Stimulated activated naive B cell treated with anti-CD40 and anti-IgM and Interleukin-4, amounts not matched to agents 10 μg/mL and 1 μg/mL and 100 μg/mL, for 72 hours (primary cell): ENCODE measurements around the gene SLC7A8.
"Not testable (repeated sequence)": the region's sequence is repeated elsewhere in the genome, so short reads cannot be mapped to it uniquely, and the experiment has no call there.

ENCODE experiments used
- ATAC-seq, 2 donors: fragments of 150-1000 bp; cut with Tn5 transposase; replicated peaks; 2 replicates each; pipeline ENCODE4 v1.10.0; 2021; ENCODE audit warnings: moderate library complexity in 1 of 2
- DNase-seq: peaks from one replicate; pipeline ENCODE4 v3.0.0; 2021
- H3K27ac Mint-ChIP-seq: one replicate; pipeline ENCODE4 v1.8.0; 2022; ENCODE audit warnings: mild to moderate bottlenecking, mixed read lengths
- H3K27me3 Mint-ChIP-seq, 2 donors: one replicate each; pipeline ENCODE4 v1.8.0; 2022; ENCODE audit warnings: mixed read lengths in 2 of 2
- H3K36me3 Mint-ChIP-seq, 2 donors: one replicate each; pipeline ENCODE4 v1.8.0; 2022; ENCODE audit warnings: mixed read lengths in 2 of 2, mild to moderate bottlenecking in 1 of 2
- H3K4me1 Mint-ChIP-seq, 2 donors: one replicate each; pipeline ENCODE4 v1.8.0; 2022; ENCODE audit warnings: mixed read lengths in 2 of 2, mild to moderate bottlenecking in 1 of 2
- H3K4me3 Mint-ChIP-seq, 2 donors: one replicate each; pipeline ENCODE4 v1.8.0; 2022; ENCODE audit warnings: mild to moderate bottlenecking in 2 of 2, mixed read lengths in 2 of 2, moderate library complexity in 1 of 2
- H3K9me3 Mint-ChIP-seq, 2 donors: one replicate each; pipeline ENCODE4 v1.8.0; 2022; ENCODE audit warnings: mixed read lengths in 2 of 2, mild to moderate bottlenecking in 1 of 2

The SLC7A8 gene

DNA sequence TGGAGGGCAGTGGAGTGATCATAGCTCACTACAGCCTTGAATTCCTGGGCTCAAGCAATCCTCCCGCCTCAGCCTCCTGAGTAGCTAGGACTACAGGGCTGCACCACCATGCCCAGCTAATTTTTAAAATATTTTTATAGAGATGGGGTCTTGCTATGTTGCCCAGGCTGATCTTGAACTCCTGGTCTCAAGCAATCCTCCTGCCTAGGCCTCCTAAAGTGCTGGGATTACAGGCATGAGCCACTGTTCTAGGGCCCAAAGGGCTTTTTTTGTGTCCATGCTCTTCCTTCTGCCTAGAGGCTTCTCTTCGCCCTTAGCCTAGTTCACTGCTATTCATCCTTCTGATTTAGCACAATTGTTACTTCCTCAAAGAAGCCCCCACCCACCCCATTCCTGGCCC lies 13.0 kb upstream of the SLC7A8 start:
- not testable (repeated sequence) for ATAC-seq, DNase-seq, H3K9me3 Mint-ChIP-seq, H3K4me1 Mint-ChIP-seq, H3K36me3 Mint-ChIP-seq, H3K4me3 Mint-ChIP-seq
- peak overlapping the region; percentile 5 for H3K27ac Mint-ChIP-seq
- H3K27me3 Mint-ChIP-seq = peaks cover 3 to 11% of the 10 kb centered on the region in 2 donors

DNA sequence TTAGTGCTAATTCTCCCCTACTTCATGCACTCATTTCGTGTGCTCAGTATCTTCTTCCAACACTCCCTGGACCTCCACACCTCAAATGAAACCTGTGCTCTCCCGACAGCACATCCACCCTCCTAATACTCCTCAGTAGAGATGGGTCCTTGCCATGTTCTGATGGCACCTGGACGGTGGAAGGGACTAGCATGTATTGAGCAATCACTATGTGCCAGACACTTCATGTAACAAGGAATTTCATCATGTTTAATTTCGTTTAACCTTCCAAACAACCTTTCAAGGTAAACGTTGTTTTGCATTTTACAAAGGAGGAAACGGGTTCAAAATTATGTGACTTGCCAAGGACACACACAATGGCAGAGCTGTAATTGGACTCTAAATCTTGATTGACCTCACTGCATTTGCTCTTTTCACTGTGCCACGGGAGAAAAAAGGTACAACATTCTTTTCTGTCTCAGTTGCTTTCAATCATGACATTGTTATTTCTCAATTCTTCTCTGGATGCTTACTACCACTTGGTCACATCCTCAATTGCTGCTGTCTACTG lies 12.2 kb upstream of the SLC7A8 start:
- Mint-ChIP-seq H3K27me3 (peaks cover 5 to 13% of the 10 kb centered on the region in 2 donors), H3K4me3 (no peak overlapping the region), H3K27ac (no peak overlapping the region), H3K9me3 (no peaks in the 10 kb centered on the region), H3K36me3 (no peaks in the 10 kb centered on the region), H3K4me1 (no peaks in the 10 kb centered on the region)
- DNase-seq (no peak), ATAC-seq (no peak)

DNA sequence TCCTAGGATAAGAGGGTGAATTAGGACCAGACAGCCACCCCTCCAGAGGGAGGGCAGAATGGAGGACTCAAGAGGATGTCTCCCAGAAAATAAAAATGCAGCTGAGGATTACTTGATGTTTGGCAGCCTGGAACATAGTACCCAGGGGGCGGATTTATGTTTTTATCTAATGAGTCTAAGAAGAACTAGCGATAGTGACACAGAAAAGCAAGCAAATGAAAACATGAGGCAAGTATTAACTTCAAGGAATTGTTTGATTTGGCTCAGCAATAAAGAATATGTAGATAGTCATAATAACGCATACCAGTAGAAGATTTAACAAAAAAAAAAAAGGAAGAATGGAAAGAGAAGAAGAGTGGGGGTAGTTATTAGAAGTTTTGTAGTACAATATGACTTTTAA lies 10.0 kb upstream of the SLC7A8 start:
- Mint-ChIP-seq H3K36me3 (no peaks in the 10 kb centered on the region), H3K4me3 (no peak overlapping the region), H3K27me3 (peaks cover 7 to 23% of the 10 kb centered on the region in 2 donors), H3K27ac (no peak overlapping the region), H3K9me3 (no peaks in the 10 kb centered on the region), H3K4me1 (no peaks in the 10 kb centered on the region)
- ATAC-seq (no peak), DNase-seq (no peak)

DNA sequence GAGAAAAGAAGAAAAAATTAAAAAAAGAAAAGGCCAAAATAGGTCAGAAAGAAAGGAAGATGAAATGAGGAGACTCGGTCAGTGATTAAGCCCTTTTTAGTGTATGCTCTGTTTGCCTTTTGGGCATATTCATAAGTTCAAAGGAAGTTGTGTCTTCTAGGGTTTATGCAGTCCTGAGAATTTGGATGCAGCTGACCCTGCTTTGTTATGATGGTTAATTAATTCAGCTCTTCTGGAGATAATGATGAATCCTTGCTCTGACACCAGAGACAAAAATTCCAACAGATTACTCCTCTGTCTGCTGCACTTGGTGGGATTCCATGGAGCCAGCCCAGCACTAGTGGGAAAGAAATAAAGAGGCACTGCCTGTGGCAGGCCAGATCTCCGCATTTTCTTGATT lies 4.5 kb upstream of the SLC7A8 start:
- DNase-seq (no peak), ATAC-seq (no peak)
- Mint-ChIP-seq H3K4me1 (no peaks in the 10 kb centered on the region), H3K4me3 (no peak overlapping the region), H3K27me3 (peaks cover 4 to 12% of the 10 kb centered on the region in 2 donors), H3K9me3 (no peaks in the 10 kb centered on the region), H3K27ac (no peak overlapping the region), H3K36me3 (no peaks in the 10 kb centered on the region)

DNA sequence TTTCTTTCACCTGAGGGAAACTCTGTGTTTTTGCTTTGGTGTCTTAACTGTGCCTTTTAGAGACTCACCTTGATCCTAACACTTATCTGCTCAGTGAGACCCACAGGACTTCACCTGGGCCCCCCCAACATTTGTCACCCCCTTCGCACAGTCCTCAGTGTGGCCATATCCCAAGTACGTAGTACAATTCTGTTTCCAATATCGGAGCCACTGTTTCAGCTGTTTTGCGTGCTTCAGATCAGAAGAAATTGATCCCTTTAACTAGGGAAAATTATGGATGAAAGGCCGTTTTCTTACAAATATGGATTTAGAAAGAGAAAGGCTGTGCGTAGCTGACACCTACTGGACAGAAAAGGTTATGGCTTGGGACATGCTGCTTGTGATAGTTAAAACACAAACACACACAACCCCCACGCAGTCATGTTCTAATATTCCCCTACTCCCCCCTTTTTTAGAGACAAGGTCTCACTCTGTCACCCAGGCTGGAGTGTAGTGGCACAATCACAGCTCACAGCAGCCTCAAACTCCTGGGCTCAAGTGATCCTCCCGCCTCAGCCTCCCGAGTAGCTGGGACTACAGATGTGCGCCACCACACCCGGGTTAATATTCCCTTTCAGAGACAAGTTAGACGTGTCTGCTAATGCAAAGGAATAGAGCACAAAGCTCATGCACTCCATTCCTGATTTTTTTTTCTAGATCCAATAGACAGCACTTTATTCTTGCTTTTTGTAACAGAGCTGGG lies 3.6 kb upstream of the SLC7A8 start:
- peak; percentile 59 to 74 for ATAC-seq
- Mint-ChIP-seq H3K4me3 (no peak overlapping the region), H3K27ac (no peak overlapping the region), H3K36me3 (no peaks in the 10 kb centered on the region), H3K9me3 (no peaks in the 10 kb centered on the region), H3K27me3 (peaks cover 4 to 12% of the 10 kb centered on the region in 2 donors), H3K4me1 (no peaks in the 10 kb centered on the region)
- peak; percentile 4 for DNase-seq

DNA sequence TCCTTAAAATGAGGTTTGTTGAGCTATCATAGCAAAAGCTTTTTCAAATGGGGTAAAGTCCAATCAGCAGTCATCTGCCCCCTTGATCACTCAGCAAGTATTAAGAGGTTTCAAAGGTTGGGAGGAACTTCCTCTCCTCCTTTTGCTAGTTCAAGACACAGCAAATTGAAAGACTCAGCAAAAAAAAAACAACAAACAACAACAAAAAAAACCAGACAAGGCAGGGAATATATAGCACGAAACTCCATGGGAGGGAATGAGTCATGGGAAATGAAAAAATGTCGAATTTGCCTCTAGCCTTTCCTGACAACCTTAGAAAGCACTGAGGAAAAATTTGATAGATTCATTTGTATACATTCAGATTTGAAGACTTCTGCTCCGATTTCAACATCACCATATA lies 1.6 kb upstream of the SLC7A8 start:
- Mint-ChIP-seq H3K27me3 (peaks cover 6 to 23% of the 10 kb centered on the region in 2 donors), H3K9me3 (no peaks in the 10 kb centered on the region), H3K27ac (no peak overlapping the region), H3K4me1 (peaks cover 0 to 2% of the 10 kb centered on the region in 2 donors), H3K4me3 (no peak overlapping the region), H3K36me3 (no peaks in the 10 kb centered on the region)
- ATAC-seq (no peak), DNase-seq (no peak)

DNA sequence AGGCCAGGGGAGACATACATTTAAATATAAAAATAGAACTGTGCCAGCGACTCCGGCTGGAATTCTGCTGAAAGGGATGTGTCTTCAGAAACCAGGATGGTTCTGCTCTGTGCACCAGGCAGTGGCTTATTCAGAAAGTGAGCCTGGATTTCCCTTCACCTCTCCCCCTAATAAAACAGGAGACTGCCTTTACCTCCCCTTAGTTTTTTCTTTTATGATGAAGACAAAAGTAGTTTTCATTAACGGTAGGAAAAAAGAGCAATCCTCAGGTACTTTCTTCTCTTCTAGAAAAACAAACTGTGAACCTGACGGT lies 346 bp downstream of the SLC7A8 start:
- Mint-ChIP-seq H3K4me3 (no peak overlapping the region), H3K9me3 (no peaks in the 10 kb centered on the region), H3K27me3 (peaks cover 12 to 36% of the 10 kb centered on the region in 2 donors), H3K36me3 (no peaks in the 10 kb centered on the region), H3K27ac (no peak overlapping the region), H3K4me1 (peaks cover 0 to 2% of the 10 kb centered on the region in 2 donors)
- no peak for ATAC-seq
- no peak for DNase-seq

DNA sequence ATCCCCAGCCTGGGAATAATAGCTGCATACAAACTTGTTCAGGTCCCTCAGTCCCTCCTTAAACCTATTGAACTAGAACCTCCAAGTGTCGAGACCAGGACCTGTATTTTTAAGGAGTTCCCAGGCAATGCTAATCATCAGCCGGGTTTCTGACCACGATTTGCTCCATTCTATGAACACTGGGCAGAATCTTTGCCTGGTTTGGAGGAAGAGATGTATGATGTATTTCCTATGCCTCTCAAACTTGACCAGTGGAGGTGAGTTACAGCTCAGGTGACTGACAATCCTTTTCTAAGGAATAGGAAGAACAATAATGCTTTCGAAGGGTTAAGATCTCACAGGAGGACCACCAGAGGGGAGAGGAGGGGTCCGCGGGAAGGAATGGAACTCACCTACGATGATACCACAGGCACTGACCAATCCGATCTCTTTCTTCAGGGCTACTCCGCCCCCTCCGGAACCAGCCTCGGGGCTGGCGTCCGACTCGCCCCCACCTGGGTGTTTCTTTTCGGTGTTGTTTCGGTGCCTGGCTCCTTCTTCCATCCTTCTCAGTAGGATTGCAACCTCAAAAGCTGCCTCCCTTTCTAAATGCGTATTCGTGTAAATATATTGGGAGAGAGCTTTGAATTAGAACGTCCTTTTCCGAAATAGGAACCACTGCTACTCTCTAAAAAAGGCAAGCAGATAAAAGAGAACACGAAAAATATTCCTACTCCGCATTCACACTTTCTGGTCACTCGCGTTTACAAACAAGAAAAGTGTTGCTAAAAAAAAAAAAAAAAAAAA lies 895 bp downstream of the SLC7A8 start:
- no peak overlapping the region for H3K27ac Mint-ChIP-seq
- peak; percentile 77 to 78 for ATAC-seq

DNA sequence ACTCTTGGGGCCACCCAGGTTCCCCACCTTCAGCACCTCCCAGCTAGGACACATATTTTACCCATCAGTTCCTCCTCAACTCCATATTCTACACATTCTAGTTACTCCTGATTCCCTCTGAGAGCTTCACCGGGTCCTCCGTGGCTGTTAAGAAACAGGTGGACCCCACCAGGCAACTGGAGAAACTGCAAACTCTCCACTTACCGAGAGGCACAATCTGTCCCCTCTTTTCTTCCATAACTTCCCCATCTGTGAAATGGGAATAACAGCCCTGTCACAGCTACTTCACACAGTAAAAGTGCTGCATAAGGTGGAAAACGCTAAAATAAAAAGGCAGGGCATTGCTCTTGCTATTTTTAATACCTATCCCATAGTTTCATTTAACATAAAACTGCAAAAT lies 1.5 kb downstream of the SLC7A8 start:
- DNase-seq (no peak), ATAC-seq (no peak)
- Mint-ChIP-seq H3K4me3 (no peak overlapping the region), H3K4me1 (peaks cover 0 to 2% of the 10 kb centered on the region in 2 donors), H3K27me3 (peaks cover 12 to 39% of the 10 kb centered on the region in 2 donors), H3K27ac (no peak overlapping the region), H3K36me3 (no peaks in the 10 kb centered on the region), H3K9me3 (no peaks in the 10 kb centered on the region)

More for the DNA sequence above, 895 bp downstream of the SLC7A8 start:
- Mint-ChIP-seq H3K27me3 (peaks cover 12 to 39% of the 10 kb centered on the region in 2 donors), H3K36me3 (no peaks in the 10 kb centered on the region), H3K4me3 (no peak overlapping the region), H3K9me3 (no peaks in the 10 kb centered on the region), H3K4me1 (peaks cover 0 to 2% of the 10 kb centered on the region in 2 donors)
- peak; percentile 11 for DNase-seq

DNA sequence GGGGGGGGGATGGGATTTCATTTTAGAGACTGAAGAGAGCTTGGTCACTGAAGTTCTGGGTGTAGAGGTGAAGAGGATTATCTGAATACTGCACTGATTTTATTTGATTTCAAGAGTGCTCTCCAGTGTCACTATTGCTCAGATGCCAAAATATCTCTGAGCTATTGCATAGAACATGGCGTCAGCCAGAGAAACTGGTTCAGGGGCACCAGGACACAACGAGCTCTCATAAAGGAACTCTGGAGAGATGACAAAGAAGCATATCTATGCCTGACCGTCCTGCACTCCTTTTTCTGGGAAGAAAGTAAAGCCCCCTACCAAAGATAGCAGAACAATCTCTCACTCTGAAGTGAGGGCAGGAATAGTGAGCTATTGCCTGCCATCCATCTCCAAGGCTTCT lies 2.0 kb downstream of the SLC7A8 start:
- Mint-ChIP-seq H3K36me3 (no peaks in the 10 kb centered on the region), H3K27ac (no peak overlapping the region), H3K4me3 (no peak overlapping the region)

DNA sequence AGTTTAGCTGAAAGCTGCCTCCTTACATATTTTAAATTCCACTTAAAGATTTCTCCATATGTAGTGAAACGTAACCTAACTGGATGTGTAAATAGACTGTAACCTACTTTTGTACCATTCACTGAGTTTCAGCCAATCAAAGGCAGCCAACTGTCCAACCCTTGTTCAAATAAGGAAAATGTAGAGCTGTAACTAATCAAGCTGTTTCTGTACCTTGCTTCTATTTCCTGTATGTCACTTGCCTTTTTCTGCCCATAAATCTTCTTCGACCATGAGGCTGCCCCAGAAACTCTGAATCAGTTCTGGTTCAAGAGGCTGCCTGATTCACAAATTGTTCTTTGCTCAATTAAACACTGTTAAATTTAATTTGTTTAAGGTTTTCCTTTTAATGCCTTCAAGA lies 6.3 kb downstream of the SLC7A8 start:
- DNase-seq (no peak), ATAC-seq (no peak)
- Mint-ChIP-seq H3K27me3 (peaks cover 12 to 48% of the 10 kb centered on the region in 2 donors), H3K4me1 (peaks cover 7% of the 10 kb centered on the region in 2 donors), H3K4me3 (no peak overlapping the region), H3K36me3 (no peaks in the 10 kb centered on the region), H3K9me3 (no peaks in the 10 kb centered on the region), H3K27ac (no peak overlapping the region)

More for the DNA sequence above, 2.0 kb downstream of the SLC7A8 start:
- no peaks in the 10 kb centered on the region for H3K9me3 Mint-ChIP-seq
- ATAC-seq (no peak), DNase-seq (no peak)
- peaks cover 0 to 2% of the 10 kb centered on the region in 2 donors for H3K4me1 Mint-ChIP-seq
- H3K27me3 Mint-ChIP-seq = peaks cover 12 to 39% of the 10 kb centered on the region in 2 donors

DNA sequence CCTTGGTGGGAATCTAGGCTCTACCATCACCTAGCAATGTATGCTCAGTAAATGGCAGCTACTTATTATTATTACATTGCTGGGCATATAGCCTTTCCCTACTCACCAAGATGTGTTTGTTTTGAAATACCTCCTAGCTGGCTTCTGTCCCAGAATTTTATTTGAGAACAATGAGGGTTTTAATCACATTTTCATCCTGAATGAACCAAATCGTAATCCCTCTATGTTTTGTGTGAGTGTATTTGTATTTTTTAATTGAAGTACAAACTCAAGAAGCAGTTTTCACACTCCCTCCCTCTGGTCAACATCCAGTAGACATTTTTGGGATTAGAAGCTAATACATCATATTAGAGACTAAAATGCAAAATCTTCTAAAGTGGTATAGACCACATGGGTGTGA lies 7.6 kb downstream of the SLC7A8 start:
- H3K4me3 Mint-ChIP-seq = no peak overlapping the region
- H3K9me3 Mint-ChIP-seq = no peaks in the 10 kb centered on the region
- ATAC-seq (no peak), DNase-seq (no peak)
- no peak overlapping the region for H3K27ac Mint-ChIP-seq
- peaks cover 5 to 7% of the 10 kb centered on the region in 2 donors for H3K4me1 Mint-ChIP-seq
- H3K27me3 Mint-ChIP-seq = peaks cover 8 to 36% of the 10 kb centered on the region in 2 donors
- no peaks in the 10 kb centered on the region for H3K36me3 Mint-ChIP-seq

DNA sequence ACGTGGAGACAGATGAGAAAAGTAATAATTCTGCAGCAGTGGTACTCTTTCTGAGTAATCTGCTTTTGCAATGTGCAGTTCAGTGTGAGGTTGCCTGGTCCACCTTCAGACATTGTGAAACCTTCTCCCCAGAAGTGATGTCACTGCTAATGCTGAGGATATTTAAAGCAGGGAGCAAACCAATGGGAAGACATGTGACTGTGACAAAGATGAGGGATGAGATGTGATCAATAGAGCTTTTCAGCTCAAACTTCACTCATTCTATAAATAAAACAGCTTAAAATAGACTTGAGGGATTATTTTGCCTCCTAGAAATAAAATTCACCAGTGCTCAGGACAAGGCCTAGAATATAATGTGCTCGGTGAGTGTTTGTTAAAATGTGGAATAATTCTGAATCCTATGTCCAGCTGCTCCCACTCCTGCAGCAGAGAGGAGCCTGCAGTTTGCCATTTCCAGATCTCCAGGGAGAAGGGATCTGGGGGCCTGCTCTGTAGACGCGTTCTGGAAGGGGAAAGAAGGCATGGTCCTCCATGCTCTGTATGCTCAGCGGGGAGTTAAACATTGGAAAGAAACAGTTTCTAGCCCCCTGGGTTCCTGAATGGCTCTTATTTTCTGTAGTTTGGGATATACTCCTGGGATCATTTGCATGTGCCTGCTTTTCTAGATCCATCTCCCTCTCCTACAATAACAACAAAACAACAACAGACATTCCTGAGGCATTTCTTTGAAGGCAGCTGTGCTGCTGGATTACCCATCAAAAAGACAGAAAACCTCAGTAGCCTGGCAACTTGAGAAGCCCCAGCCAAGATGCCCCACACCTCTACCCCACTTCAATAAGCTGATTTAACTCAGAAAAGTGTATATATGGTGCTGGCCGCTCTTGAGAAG lies 8.9 kb downstream of the SLC7A8 start:
- Mint-ChIP-seq H3K4me3 (no peak overlapping the region), H3K4me1 (peaks cover 5 to 7% of the 10 kb centered on the region in 2 donors), H3K27me3 (peaks cover 5 to 24% of the 10 kb centered on the region in 2 donors), H3K9me3 (no peaks in the 10 kb centered on the region), H3K36me3 (no peaks in the 10 kb centered on the region), H3K27ac (no peak overlapping the region)
- DNase-seq (no peak), ATAC-seq (no peak)

DNA sequence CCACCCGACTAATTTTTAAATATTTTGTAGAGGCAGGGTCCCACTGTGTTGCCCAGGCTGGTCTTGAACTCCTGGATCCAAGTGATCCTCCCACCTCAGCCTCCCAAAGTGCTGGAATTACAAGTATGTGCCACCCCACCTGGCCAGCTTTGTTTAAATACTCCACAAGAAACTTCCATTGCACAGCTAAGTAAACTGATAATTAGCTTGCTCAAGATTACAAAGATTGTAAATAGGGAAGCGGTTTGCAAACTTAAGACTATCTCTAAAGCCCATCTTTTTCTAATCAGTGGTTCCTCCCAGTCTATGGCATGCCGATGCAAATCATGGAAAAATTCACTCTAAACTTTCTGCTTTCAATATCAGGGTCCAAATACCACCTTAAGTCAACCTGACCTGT lies 9.7 kb downstream of the SLC7A8 start:
- H3K9me3 Mint-ChIP-seq = no peaks in the 10 kb centered on the region
- DNase-seq = no peak
- H3K36me3 Mint-ChIP-seq = no peaks in the 10 kb centered on the region
- H3K27me3 Mint-ChIP-seq = peaks cover under 1 to 16% of the 10 kb centered on the region in 2 donors
- no peak overlapping the region for H3K4me3 Mint-ChIP-seq
- ATAC-seq = no peak
- H3K27ac Mint-ChIP-seq = peak overlapping the region; percentile 56
- peaks cover 5 to 7% of the 10 kb centered on the region in 2 donors for H3K4me1 Mint-ChIP-seq
